Fibroblast of mammary gland (primary cell): ENCODE measurements around the gene ST6GALNAC3.

Experiments
- DNase-seq: peaks from one replicate; pipeline ENCODE4 v3.0.0-alpha.2; 2010; ENCODE audit warnings: low read depth
- H3K4me3 ChIP-seq: 2 replicates; pipeline ENCODE4 v1.5.1; 2011; ENCODE audit warnings: low read depth, mild to moderate bottlenecking, low read length, moderate library complexity; ENCODE audit not compliant: control insufficient read depth
- CTCF ChIP-seq: conservative IDR thresholded peaks from 2 replicates; pipeline ENCODE4 v1.5.1; 2011; ENCODE audit warnings: low read depth, low read length, inconsistent platforms; ENCODE audit not compliant: control insufficient read depth, insufficient read depth

The ST6GALNAC3 gene

GRCh38 chr1:76135835-76136234 lies 61.3 kb downstream of the ST6GALNAC3 start:
- no peak for DNase-seq
- TF ChIP-seq CTCF = no peak
- H3K4me3 ChIP-seq = no peak overlapping the region

GRCh38 chr1:76136894-76137293 lies 62.3 kb downstream of the ST6GALNAC3 start:
- no peak overlapping the region for H3K4me3 ChIP-seq
- TF ChIP-seq CTCF = no peak
- no peak for DNase-seq

- no peak for TF ChIP-seq CTCF
- no peak for DNase-seq
These were observed 63.2 kb downstream of the ST6GALNAC3 start for GRCh38 chr1:76137746-76138145.

GRCh38 chr1:76138217-76138616 lies 63.7 kb downstream of the ST6GALNAC3 start:
- DNase-seq = no peak
- TF ChIP-seq CTCF = no peak
- H3K4me3 ChIP-seq = no peak overlapping the region

More at GRCh38 chr1:76137746-76138145, 63.2 kb downstream of the ST6GALNAC3 start:
- H3K4me3 ChIP-seq = no peak overlapping the region

GRCh38 chr1:76140227-76140626 lies 65.7 kb downstream of the ST6GALNAC3 start:
- DNase-seq = no peak
- H3K4me3 ChIP-seq = no peak overlapping the region
- no peak for TF ChIP-seq CTCF

GRCh38 chr1:76141929-76142328 lies 67.4 kb downstream of the ST6GALNAC3 start:
- no peak for TF ChIP-seq CTCF
- H3K4me3 ChIP-seq = no peak overlapping the region
- no peak for DNase-seq
